Naive thymus-derived CD4-positive, alpha-beta T cell (primary cell): Measurements from ENCODE around the gene NPSR1. TPM values are rescaled to one million over a fixed set of nuclear protein-coding genes. Genes with fewer than 3 reads are reported as not detected.

Experiments used
- ATAC-seq: fragments of 150-1000 bp; cut with Tn5 transposase; 2 replicates; pipeline ENCODE4 v1.10.0; 2021; ENCODE audit warnings: mild to moderate bottlenecking, moderate library complexity
- CTCF ChIA-PET: fragments of 350-600 bp; sonication (Branson Sonifier 250); formaldehyde crosslinking; loops from one replicate; lab custom pipeline; 2021; ENCODE audit warnings: antibody characterized with exemption; lab: Charles Lee
- POLR2A ChIA-PET: fragments of 350-600 bp; sonication (Branson Sonifier 250); formaldehyde crosslinking; loops from one replicate; lab custom pipeline; 2021; ENCODE audit warnings: antibody characterized with exemption, inconsistent platforms; lab: Charles Lee
- DNase-seq, 9 donors: peaks; one replicate each; pipeline versions ENCODE4 v3.0.0 to v3.0.0-alpha.2; 2020 to 2022; ENCODE audit warnings: mixed read lengths in 1 of 9
- H3K27ac ChIP-seq: one replicate; pipeline ENCODE4 v1.7.0; 2013; ENCODE audit warnings: mild to moderate bottlenecking, low read depth, low read length, moderate library complexity
- H3K27me3 ChIP-seq, 2 donors: one replicate each; pipeline ENCODE4 v1.7.0; 2013; ENCODE audit warnings: low read length in 2 of 2, mild to moderate bottlenecking in 2 of 2, moderate library complexity in 2 of 2; ENCODE audit not compliant: control insufficient read depth in 2 of 2, insufficient read depth in 2 of 2
- H3K36me3 ChIP-seq, 3 experiments: 1 replicate in 2 of 3; 2 replicates in 1 of 3; pipeline ENCODE4 v1.7.0; 2013; ENCODE audit warnings: low read length in 3 of 3, mild to moderate bottlenecking in 3 of 3, moderate library complexity in 1 of 3; ENCODE audit not compliant: insufficient read depth in 3 of 3, control insufficient read depth in 2 of 3
- H3K4me1 ChIP-seq, 2 donors: one replicate each; pipeline ENCODE4 v1.7.0; 2013; ENCODE audit warnings: low read length in 2 of 2, mild to moderate bottlenecking in 2 of 2, moderate library complexity in 1 of 2; ENCODE audit not compliant: control insufficient read depth in 2 of 2, insufficient read depth in 2 of 2
- H3K4me3 ChIP-seq: 2 replicates; pipeline ENCODE4 v1.7.0; 2013; ENCODE audit warnings: mild to moderate bottlenecking, low read length
- H3K9me3 ChIP-seq, 3 experiments: 1 replicate in 2 of 3; 2 replicates in 1 of 3; pipeline ENCODE4 v1.7.0; 2013; ENCODE audit warnings: low read length in 3 of 3; ENCODE audit not compliant: control insufficient read depth in 2 of 3
- H3K27ac Mint-ChIP-seq, 9 donors: one replicate each; pipeline ENCODE4 v1.8.0; 2020 to 2022; ENCODE audit warnings: mixed read lengths in 9 of 9, mild to moderate bottlenecking in 8 of 9, moderate library complexity in 5 of 9, inconsistent platforms in 2 of 9
- H3K27me3 Mint-ChIP-seq, 5 donors: one replicate each; pipeline ENCODE4 v1.8.0; 2021 to 2022; ENCODE audit warnings: mixed read lengths in 5 of 5, mild to moderate bottlenecking in 1 of 5
- H3K36me3 Mint-ChIP-seq, 5 donors: one replicate each; pipeline ENCODE4 v1.8.0; 2020 to 2022; ENCODE audit warnings: mixed read lengths in 5 of 5, mild to moderate bottlenecking in 3 of 5, inconsistent platforms in 1 of 5
- H3K4me1 Mint-ChIP-seq, 7 donors: one replicate each; pipeline ENCODE4 v1.8.0; 2020 to 2022; ENCODE audit warnings: mixed read lengths in 7 of 7, mild to moderate bottlenecking in 3 of 7, inconsistent platforms in 1 of 7
- H3K4me3 Mint-ChIP-seq, 10 donors: one replicate each; pipeline ENCODE4 v1.8.0; 2020 to 2022; ENCODE audit warnings: mild to moderate bottlenecking in 10 of 10, mixed read lengths in 10 of 10, moderate library complexity in 6 of 10, inconsistent platforms in 2 of 10
- H3K9me3 Mint-ChIP-seq, 11 donors: one replicate each; pipeline ENCODE4 v1.8.0; 2020 to 2022; ENCODE audit warnings: mixed read lengths in 11 of 11, mild to moderate bottlenecking in 4 of 11, inconsistent platforms in 1 of 11, moderate library complexity in 1 of 11
- intact Hi-C, 2 donors: fragments of 100-400 bp; cut with micrococcal nuclease; formaldehyde crosslinking; loops; one replicate each; pipeline ENCODE4 v1.15.1; 2023
- polyA plus RNA-seq, 2 donors: library from polyadenylated mRNA; unstranded; fragments of 300-500 nt; fragmentation: Illumina TruSeq; gene quantifications; one replicate each; pipeline ENCODE4 v1.2.3, GENCODE V29; 2021
- total RNA-seq, 6 experiments: library from RNA in 5 of 6; stranded (reverse) in 5 of 6; gene quantifications; 1 replicate in 5 of 6; 2 replicates in 1 of 6; pipeline ENCODE4 v1.2.3 and lab custom pipeline; 2021 to 2026

The NPSR1 gene
- total and polyA plus RNA-seq, 7 experiments from 2014 or later = not detected

DNA sequence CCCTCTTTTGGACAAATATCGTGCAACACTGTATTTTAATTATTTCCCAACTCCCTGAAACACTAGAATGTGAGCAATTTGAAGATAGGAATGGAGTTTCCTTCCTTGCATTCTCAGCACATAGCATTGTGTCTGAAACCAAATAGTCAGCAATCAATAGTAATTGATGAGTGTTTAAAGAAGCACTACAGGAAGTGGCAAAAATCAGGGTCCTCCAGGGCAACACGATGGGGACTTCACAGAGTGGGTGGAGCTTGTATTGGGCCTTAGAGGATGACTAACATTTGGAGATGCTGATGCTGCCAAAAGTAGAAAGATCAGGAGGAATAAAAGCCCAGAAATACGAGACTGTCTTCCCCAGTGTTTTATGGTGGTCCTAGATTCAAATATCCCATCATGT lies 94.9 kb downstream of the NPSR1 start:
- Mint-ChIP-seq H3K4me1 (peaks cover 0 to 2% (median 0%) of the 10 kb centered on the region in 7 donors), H3K27ac (no peak overlapping the region), H3K9me3 (peaks cover 0 to 2% (median 0%) of the 10 kb centered on the region in 11 donors), H3K27me3 (peaks cover 0 to 7% (median 6%) of the 10 kb centered on the region in 5 donors), H3K36me3 (no peaks in the 10 kb centered on the region), H3K4me3 (no peak overlapping the region)
- H3K9me3 ChIP-seq = no peaks in the 10 kb centered on the region
- DNase-seq = no peak
- intact Hi-C loops = no loop called here
- no peak overlapping the region for H3K4me3 ChIP-seq
- POLR2A ChIA-PET = no interaction called here
- no peak overlapping the region for H3K27ac ChIP-seq
- CTCF ChIA-PET = no interaction called here
- H3K36me3 ChIP-seq = no peaks in the 10 kb centered on the region
- no peak for ATAC-seq
- H3K4me1 ChIP-seq = no peaks in the 10 kb centered on the region
- H3K27me3 ChIP-seq = no peaks in the 10 kb centered on the region

GRCh38 chr7:34755008-34755407 lies 97.0 kb downstream of the NPSR1 start:
- Mint-ChIP-seq H3K27me3 (peaks cover 0 to 10% (median 6%) of the 10 kb centered on the region in 5 donors), H3K27ac (no peak overlapping the region), H3K9me3 (peaks cover 0 to 2% (median 0%) of the 10 kb centered on the region in 11 donors), H3K36me3 (no peaks in the 10 kb centered on the region), H3K4me3 (no peak overlapping the region), H3K4me1 (peaks cover 0 to 2% (median 0%) of the 10 kb centered on the region in 7 donors)
- ATAC-seq = no peak
- H3K27me3 ChIP-seq = no peaks in the 10 kb centered on the region
- H3K36me3 ChIP-seq = no peaks in the 10 kb centered on the region
- no peak overlapping the region for H3K27ac ChIP-seq
- H3K4me1 ChIP-seq = no peaks in the 10 kb centered on the region
- intact Hi-C loops = no loop called here
- ChIA-PET CTCF (no interaction called here), POLR2A (no interaction called here)
- no peaks in the 10 kb centered on the region for H3K9me3 ChIP-seq
- H3K4me3 ChIP-seq = no peak overlapping the region
- DNase-seq = no peak

DNA sequence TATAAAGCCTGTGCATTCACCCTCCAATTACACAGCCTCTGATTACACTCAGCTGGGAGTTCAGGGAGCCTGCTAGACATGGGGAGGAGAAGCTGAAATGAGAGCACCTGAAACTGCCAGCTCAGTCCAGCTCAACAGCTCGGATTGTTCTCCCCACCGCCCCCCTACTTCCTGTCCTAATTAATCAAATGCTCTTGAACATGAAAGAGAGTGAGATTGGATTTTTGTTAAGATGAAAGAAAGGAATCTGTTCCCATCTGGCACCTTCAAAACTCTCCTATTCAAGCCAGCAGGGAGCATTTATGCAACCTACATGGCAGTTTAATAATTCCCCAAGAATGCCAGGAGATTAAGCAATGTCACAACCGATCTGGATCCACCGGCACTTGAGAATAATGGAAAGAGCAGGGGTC lies 98.0 kb downstream of the NPSR1 start:
- no peaks in the 10 kb centered on the region for H3K4me1 ChIP-seq
- ChIA-PET POLR2A (no interaction called here), CTCF (no interaction called here)
- H3K4me3 Mint-ChIP-seq = no peak overlapping the region
- ATAC-seq = no peak
- H3K9me3 ChIP-seq = no peaks in the 10 kb centered on the region
- no peak overlapping the region for H3K4me3 ChIP-seq
- DNase-seq = no peak
- no peak overlapping the region for H3K27ac ChIP-seq
- H3K27me3 ChIP-seq = no peaks in the 10 kb centered on the region
- peaks cover 0 to 2% (median 0%) of the 10 kb centered on the region in 11 donors for H3K9me3 Mint-ChIP-seq
- no peaks in the 10 kb centered on the region for H3K36me3 Mint-ChIP-seq
- intact Hi-C loops = no loop called here
- H3K27ac Mint-ChIP-seq = no peak overlapping the region
- no peaks in the 10 kb centered on the region for H3K36me3 ChIP-seq
- peaks cover 0 to under 1% (median 0%) of the 10 kb centered on the region in 7 donors for H3K4me1 Mint-ChIP-seq
- peaks cover 0 to 17% (median 6%) of the 10 kb centered on the region in 5 donors for H3K27me3 Mint-ChIP-seq

DNA sequence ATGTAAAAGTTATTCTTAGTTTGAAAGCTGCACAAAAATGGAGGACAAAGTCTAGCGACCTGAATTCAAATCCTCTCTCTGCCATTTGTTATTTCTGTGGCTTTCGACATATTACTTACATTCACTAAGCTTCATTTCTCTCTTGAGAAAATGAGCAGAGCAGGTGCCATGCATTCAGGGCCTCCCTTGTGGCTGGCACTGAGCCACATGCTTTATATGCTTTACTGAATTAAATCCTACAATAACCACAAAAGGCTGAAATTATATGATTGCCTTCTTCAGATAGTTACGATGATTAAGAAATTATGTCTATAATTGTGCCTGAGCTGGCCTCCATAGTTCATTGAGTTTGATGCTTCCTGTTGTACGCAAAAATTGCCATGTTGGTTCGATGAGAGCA lies 98.7 kb downstream of the NPSR1 start:
- Mint-ChIP-seq H3K4me1 (no peaks in the 10 kb centered on the region), H3K27ac (no peak overlapping the region), H3K36me3 (no peaks in the 10 kb centered on the region), H3K4me3 (no peak overlapping the region), H3K27me3 (peaks cover 0 to 20% (median 6%) of the 10 kb centered on the region in 5 donors), H3K9me3 (no peaks in the 10 kb centered on the region)
- Histone ChIP-seq H3K36me3 (no peaks in the 10 kb centered on the region), H3K27me3 (peaks cover 0 to 5% of the 10 kb centered on the region in 2 donors), H3K9me3 (no peaks in the 10 kb centered on the region), H3K27ac (no peak overlapping the region), H3K4me1 (no peaks in the 10 kb centered on the region), H3K4me3 (no peak overlapping the region)
- intact Hi-C loops = no loop called here
- DNase-seq = no peak
- ChIA-PET POLR2A (no interaction called here), CTCF (no interaction called here)
- no peak for ATAC-seq

DNA sequence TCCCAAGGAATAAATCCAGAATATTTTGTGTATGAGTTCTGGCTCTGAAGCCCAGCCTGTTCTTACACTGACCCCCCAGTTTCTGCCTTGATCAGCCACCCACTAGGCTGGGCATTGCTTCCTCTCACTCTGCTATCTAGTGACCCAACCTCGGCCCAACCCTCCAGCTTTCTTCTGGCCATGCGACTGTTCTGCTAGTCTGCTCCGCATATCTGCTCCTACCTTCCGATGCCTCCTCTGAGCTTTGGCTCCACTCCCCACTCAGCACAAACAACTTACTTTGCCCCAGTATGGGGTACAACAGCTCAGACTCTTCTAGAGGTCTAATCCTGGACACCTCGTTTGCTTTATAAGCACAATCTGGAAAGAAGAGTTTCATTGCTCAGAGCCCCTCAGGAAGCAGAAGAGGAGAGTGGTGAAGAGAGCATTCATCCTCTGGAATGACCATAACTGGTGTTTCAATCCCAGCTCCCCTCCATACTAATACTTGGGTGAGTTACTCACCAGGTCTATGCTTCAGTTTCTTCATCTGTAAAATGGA lies 99.6 kb downstream of the NPSR1 start:
- H3K4me1 Mint-ChIP-seq = no peaks in the 10 kb centered on the region
- H3K27ac Mint-ChIP-seq = no peak overlapping the region
- no peaks in the 10 kb centered on the region for H3K4me1 ChIP-seq
- POLR2A ChIA-PET = no interaction called here
- DNase-seq (no peak), ATAC-seq (no peak)
- no peak overlapping the region for H3K4me3 Mint-ChIP-seq
- H3K27ac ChIP-seq = no peak overlapping the region
- H3K36me3 ChIP-seq = no peaks in the 10 kb centered on the region
- H3K36me3 Mint-ChIP-seq = no peaks in the 10 kb centered on the region
- peaks cover 0 to 23% (median 6%) of the 10 kb centered on the region in 5 donors for H3K27me3 Mint-ChIP-seq
- H3K27me3 ChIP-seq = peaks cover 3 to 5% of the 10 kb centered on the region in 2 donors
- intact Hi-C loops = no loop called here
- H3K9me3 ChIP-seq = no peaks in the 10 kb centered on the region
- no peak overlapping the region for H3K4me3 ChIP-seq
- CTCF ChIA-PET = no interaction called here
- no peaks in the 10 kb centered on the region for H3K9me3 Mint-ChIP-seq

DNA sequence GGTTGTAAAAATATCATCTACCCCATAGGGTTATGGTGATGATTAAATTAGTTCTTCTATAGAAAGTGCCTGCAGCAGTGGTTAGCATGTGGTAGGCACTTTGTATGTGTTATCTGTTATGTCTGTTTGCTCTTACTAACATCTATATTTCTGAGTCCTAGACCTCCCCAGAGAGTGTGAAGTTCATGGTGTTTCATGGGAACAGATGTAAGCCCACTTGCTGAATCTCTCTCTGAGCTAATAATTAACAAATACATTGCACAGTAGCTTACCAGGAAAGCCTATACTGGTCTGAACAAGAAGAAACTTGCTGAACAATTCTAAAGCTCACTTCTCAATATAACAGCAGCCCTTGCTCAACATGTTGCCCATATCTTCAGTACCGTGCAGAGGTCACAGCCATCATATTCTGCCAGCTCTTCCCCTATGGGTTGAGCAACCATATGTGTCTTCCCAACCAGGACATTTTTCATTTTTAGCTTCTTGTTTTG lies 100.1 kb downstream of the NPSR1 start:
- Histone ChIP-seq H3K36me3 (no peaks in the 10 kb centered on the region), H3K4me1 (no peaks in the 10 kb centered on the region), H3K27ac (no peak overlapping the region), H3K4me3 (no peak overlapping the region), H3K9me3 (no peaks in the 10 kb centered on the region), H3K27me3 (peaks cover 3 to 5% of the 10 kb centered on the region in 2 donors)
- Mint-ChIP-seq H3K4me1 (no peaks in the 10 kb centered on the region), H3K4me3 (no peak overlapping the region), H3K27me3 (peaks cover 0 to 26% (median 10%) of the 10 kb centered on the region in 5 donors), H3K9me3 (no peaks in the 10 kb centered on the region), H3K27ac (no peak overlapping the region), H3K36me3 (no peaks in the 10 kb centered on the region)
- intact Hi-C loops = no loop called here
- ATAC-seq (no peak), DNase-seq (no peak)
- ChIA-PET POLR2A (no interaction called here), CTCF (no interaction called here)

GRCh38 chr7:34759477-34760125 lies 101.6 kb downstream of the NPSR1 start:
- H3K9me3 ChIP-seq = no peaks in the 10 kb centered on the region
- ChIA-PET POLR2A (no interaction called here), CTCF (no interaction called here)
- DNase-seq (no peak), ATAC-seq (no peak)
- no peaks in the 10 kb centered on the region for H3K36me3 Mint-ChIP-seq
- intact Hi-C loops = no loop called here
- H3K27ac ChIP-seq = no peak overlapping the region
- peaks cover 3 to 5% of the 10 kb centered on the region in 2 donors for H3K27me3 ChIP-seq
- no peak overlapping the region for H3K4me3 ChIP-seq
- no peak overlapping the region for H3K4me3 Mint-ChIP-seq
- peaks cover 0 to 30% (median 11%) of the 10 kb centered on the region in 5 donors for H3K27me3 Mint-ChIP-seq
- H3K4me1 ChIP-seq = no peaks in the 10 kb centered on the region
- H3K27ac Mint-ChIP-seq = no peak overlapping the region
- H3K36me3 ChIP-seq = no peaks in the 10 kb centered on the region
- H3K9me3 Mint-ChIP-seq = no peaks in the 10 kb centered on the region
- H3K4me1 Mint-ChIP-seq = no peaks in the 10 kb centered on the region
